NOMO-1 treated with DMSO at 0.1 percent for 48 hours (cell line): ENCODE data around the gene MYBPHL.
A peak's percentile ranks its signal among the peaks of the same experiment; 100 is the strongest.

Source experiments
- DNase-seq: peaks from one replicate; lab custom pipeline; 2025; ENCODE audit not compliant: unreplicated experiment; lab: John Stamatoyannopoulos, UW

MYBPHL gene

DNA sequence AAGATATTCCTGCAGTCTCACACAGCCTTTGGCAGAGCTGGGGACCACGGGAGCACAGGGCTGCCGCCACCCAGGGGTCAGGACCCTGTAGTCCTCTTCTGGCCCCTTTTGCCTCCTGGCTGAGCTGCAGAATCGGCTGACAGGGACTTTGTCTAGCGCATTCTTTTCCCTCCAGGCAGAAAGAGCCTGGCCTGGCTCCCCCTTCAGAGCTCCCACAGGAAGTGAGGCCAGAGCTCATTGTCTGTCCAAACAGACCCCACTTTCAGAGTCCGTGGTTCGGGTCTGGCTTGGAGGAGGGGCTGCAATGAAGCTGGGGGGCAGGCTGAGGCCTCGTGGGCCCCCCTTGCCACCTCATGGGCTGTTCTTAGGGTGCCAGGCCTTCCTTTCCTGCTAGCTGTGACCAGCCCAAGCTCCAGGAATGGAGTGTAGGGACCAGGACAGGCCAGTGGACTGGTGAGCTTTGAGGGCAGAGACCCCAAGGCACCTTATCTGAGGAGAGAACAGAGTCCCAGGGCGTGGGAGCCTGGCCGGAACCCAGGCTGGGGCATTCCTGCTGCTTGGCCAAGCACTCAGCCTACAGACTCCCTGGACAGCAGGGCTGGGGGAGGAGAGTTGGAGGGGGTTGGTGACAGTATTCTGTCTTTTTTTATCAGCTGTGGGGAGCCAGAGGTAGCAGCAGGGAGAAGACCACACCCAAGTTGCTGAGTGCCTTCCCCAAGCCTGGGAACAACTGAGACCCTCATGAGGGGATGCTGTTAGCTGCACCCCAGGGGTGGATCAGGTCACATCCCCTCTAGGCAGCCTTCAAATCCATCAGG, 52.8 kb downstream of the MYBPHL start:
- DNase-seq: no peak

GRCh38 chr1:109252893-109253802, 53.7 kb downstream of the MYBPHL start:
- no peak for DNase-seq

DNA sequence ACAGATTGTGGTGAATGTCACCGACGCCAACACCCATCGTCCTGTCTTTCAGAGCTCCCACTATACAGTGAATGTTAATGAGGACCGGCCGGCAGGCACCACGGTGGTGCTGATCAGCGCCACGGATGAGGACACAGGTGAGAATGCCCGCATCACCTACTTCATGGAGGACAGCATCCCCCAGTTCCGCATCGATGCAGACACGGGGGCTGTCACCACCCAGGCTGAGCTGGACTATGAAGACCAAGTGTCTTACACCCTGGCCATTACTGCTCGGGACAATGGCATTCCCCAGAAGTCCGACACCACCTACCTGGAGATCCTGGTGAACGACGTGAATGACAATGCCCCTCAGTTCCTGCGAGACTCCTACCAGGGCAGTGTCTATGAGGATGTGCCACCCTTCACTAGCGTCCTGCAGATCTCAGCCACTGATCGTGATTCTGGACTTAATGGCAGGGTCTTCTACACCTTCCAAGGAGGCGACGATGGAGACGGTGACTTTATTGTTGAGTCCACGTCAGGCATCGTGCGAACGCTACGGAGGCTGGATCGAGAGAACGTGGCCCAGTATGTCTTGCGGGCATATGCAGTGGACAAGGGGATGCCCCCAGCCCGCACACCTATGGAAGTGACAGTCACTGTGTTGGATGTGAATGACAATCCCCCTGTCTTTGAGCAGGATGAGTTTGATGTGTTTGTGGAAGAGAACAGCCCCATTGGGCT, 54.5 kb downstream of the MYBPHL start:
- no peak for DNase-seq

DNA sequence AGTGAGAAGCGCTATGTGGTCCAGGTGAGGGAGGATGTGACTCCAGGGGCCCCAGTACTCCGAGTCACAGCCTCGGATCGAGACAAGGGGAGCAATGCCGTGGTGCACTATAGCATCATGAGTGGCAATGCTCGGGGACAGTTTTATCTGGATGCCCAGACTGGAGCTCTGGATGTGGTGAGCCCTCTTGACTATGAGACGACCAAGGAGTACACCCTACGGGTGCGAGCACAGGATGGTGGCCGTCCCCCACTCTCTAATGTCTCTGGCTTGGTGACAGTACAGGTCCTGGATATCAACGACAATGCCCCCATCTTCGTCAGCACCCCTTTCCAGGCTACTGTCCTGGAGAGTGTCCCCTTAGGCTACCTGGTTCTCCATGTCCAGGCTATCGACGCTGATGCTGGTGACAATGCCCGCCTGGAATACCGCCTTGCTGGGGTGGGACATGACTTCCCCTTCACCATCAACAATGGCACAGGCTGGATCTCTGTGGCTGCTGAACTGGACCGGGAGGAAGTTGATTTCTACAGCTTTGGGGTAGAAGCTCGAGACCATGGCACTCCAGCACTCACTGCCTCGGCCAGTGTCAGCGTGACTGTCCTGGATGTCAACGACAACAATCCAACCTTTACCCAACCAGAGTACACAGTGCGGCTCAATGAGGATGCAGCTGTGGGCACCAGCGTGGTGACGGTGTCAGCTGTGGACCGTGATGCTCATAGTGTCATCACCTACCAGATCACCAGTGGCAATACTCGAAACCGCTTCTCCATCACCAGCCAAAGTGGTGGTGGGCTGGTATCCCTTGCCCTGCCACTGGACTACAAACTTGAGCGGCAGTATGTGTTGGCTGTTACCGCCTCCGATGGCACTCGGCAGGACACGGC, 55.3 kb downstream of the MYBPHL start:
- DNase-seq: no peak

DNA sequence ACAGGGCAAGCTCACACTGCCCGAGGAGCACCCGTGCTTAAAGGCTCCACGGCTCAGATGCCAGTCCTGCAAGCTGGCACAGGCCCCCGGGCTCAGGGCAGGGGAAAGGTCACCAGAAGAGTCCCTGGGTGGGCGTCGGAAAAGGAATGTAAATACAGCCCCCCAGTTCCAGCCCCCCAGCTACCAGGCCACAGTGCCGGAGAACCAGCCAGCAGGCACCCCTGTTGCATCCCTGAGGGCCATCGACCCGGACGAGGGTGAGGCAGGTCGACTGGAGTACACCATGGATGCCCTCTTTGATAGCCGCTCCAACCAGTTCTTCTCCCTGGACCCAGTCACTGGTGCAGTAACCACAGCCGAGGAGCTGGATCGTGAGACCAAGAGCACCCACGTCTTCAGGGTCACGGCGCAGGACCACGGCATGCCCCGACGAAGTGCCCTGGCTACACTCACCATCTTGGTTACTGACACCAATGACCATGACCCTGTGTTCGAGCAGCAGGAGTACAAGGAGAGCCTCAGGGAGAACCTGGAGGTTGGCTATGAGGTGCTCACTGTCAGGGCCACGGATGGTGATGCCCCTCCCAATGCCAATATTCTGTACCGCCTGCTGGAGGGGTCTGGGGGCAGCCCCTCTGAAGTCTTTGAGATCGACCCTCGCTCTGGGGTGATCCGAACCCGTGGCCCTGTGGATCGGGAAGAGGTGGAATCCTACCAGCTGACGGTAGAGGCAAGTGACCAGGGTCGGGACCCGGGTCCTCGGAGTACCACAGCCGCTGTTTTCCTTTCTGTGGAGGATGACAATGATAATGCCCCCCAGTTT, 56.1 kb downstream of the MYBPHL start:
- no peak for DNase-seq

DNA sequence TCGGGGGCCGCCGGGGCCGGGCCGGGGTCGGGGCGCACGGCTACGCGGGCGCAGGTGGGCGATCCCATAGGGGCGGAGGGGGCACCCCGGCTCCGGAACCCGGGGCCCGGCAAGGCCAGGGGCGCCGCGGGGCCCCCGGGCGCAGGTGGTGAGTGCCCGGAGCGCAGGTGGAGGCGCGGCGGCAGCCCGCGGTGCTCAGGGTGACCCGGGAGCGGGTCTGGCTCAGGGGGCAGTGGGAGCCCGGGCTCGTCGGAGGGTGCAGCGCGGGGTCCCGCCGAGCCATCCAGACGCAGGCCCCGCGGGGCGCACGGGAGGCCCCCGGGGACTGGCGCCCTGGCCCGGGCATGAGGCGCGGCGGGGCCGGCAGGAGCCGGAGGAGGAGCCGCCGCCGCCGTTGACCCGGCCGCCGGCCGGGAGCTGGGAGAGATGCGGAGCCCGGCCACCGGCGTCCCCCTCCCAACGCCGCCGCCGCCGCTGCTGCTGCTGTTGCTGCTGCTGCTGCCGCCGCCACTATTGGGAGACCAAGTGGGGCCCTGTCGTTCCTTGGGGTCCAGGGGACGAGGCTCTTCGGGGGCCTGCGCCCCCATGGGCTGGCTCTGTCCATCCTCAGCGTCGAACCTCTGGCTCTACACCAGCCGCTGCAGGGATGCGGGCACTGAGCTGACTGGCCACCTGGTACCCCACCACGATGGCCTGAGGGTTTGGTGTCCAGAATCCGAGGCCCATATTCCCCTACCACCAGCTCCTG, 57.0 kb downstream of the MYBPHL start:
- DNase-seq: no peak

- peak; percentile 46 for DNase-seq
Observed at GRCh38 chr1:109248797-109249629, 57.8 kb downstream of the MYBPHL start, which contains the start of gene CELSR2. TSS of gene CELSR2 (plus strand) at chr1:109249539. CDS start at chr1:109250080, 541 bp downstream.

DNA sequence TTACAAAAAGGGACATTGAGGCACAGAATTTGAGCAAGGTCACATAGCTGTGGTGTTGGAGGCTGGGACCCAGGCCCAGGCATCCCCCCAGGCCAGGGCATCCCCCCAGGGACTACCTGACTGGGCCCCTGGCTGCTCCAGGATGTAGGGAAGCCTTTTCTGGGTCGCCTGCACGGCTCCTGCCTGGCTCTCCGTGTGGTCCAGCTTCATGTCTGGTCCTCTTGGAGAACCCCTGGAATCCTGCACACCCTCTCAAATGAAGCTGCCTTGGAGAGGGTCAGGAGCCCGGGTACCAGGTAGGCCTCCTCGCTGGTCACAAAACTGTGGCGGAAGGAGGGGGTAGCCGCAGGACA, 58.4 kb downstream of the MYBPHL start:
- no peak for DNase-seq

DNA sequence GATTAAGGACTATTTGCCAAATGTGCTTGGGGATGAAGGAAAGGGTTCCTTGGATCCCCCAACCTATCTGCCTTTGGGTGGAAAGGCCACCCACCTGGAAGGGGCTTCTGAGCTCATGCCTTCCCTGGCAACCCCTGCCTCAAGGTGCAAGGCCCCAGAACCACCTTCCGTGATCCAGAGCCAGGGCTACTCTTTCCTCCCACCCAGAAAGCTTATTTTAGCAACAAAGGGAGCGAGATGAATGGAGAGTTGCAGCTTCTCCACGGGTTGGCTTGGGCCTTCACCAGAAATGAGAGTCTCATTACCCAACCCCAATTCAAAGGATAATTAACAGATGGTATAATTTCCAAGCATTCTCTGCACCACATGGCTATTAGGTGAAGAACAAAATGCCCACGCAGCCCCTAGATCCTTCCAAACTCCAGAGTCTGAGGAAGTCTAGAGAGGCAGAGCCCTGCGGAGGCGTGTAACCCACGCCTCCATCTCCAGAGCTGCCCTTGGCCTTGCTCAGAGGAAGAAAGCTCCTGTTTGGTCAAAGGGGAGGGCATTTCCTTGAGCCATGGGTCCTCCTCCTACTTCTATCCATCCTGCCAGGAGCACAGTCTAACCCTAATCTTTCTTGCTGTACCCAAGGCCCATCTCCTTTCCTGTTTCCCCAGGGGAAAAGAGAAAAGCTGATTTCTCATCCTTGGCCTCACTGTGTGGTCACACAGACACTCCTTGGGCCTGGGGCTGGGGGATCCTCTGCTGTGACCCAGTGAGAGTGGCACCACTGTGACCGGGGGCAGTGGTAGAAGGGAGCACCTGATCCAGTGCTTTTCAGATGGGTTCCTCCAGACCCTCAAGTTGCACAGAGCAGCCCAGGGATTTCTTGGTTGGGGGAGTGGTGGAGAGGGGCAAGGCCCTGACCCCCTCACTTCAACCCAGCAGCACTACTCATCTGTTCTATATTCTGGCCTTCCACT, 59.1 kb downstream of the MYBPHL start:
- no peak for DNase-seq

DNA sequence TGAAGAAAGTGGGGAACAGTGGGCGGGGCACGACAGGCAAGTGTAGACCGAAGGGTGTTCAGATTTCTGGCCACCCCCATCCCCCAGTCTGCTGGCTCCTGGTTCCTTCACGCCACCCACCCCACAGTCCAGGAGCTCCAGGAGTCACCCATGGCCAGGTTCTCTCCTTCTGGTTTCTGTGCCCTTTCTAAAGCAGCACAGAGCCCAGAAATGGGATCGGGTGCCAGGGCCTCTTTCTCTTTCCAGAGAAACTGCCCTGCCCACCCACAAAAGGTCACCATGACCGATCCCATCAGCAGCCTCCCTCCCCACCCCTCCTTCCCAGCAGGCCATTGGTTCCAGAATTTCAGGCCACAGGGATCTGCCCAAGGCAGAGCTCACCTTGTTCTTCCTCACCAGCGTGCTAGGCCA, 60.7 kb downstream of the MYBPHL start:
- DNase-seq: no peak

DNA sequence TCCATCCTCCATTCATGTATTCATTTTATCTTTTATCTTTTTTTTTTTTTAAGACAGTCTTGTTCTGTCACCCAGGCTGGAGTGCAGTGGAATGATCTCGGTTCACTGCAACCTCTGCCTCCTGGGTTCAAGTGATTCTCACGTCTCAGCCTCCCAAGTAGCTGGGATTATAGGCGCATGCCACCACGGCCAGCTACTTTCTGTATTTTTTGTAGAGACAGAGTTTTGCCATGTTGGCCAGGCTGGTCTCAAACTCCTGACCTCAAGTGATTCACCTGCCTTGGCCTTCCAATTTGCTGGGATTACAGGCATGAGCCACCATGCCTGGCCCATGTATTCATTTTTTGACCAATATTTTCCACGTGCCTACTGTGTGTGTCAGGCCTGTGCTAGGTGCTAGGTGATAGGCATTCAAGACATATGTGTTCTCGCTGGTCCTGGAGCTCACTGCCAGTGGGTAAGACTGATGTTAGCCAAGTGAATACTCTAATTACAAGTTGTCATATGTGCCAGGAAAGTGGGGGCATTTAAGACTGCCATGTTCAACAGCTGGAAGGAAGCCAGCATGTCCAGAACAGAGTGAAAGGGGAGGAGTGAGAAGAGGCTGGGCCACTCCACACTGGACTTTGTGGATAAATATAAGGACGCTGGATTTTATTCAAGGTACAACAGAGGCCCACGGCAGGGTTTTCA, 62.8 kb downstream of the MYBPHL start:
- no peak for DNase-seq

DNA sequence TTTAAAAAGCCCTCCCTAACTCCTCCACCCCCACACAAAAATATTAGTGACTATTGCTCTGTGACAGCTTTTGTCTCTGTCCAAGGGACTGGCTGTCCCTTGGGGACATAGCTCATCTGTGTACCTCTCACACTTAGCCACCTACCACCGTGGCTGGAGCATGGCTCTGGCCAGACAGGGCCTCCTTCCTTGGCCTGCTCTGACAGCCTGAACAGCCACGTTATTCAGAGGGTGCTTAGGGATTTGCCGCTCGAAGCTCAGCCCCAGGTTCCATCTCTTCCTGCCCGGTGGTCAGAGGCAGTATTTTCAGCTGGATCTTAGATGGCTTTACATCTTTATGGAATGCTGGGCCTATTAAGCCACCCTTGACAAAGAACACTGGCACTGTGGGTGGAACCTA, 63.6 kb downstream of the MYBPHL start:
- DNase-seq: no peak

DNA sequence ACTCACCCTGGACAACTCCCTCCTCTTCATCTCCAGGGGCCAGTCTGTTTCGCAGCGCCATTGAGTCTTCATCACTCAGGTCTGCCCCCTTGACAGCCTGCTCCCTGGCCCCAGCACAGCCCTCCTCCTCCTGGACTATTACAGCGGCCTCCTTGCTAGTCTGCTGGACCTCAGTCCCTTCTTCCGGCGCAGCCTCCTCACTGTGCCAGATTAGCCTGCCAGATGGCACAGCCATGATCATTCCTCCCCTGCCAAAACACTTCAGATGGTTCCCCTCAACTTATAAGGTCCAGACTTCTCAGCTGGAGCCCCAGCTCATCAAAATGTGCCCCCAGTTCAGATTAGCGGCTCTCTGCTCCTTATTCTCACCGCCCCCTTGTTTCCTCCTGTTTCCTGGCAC, 64.4 kb downstream of the MYBPHL start:
- no peak for DNase-seq
